H1 (cell line): Measurements from ENCODE around the gene ZBTB42. TPM values are rescaled to one million over a fixed set of nuclear protein-coding genes. Genes with fewer than 3 reads are reported as not detected.

Source experiments
- EZH2 ChIP-seq: fragments of 200-600 bp; sonication (generic); IDR thresholded peaks from 2 replicates; pipeline ENCODE4 v1.7.1; 2012; ENCODE audit warnings: low read depth, mild to moderate bottlenecking, moderate library complexity, low read length, inconsistent platforms; ENCODE audit not compliant: severe bottlenecking
- RAD21 ChIP-seq, 2 experiments: IDR thresholded peaks in 1 of 2; conservative IDR thresholded peaks in 1 of 2; 2 replicates each; pipeline ENCODE4 v1.6.1; 2011; ENCODE audit warnings: low read depth in 2 of 2, low read length in 2 of 2, improper control_type of control experiment in 1 of 2, inconsistent platforms in 1 of 2, mild to moderate bottlenecking in 1 of 2, moderate library complexity in 1 of 2
- polyA plus RNA-seq, 7 experiments: library from polyadenylated mRNA; depleted of rRNA in 3 of 7; stranded (reverse) in 5 of 7; unstranded in 2 of 7; fragments of >200 nt in 5 of 7; fragments of 200-250 nt in 2 of 7; gene quantifications; 1 replicate in 5 of 7; 2 replicates in 1 of 7; 4 replicates in 1 of 7; pipeline versions ENCODE4 v1.2.1 to v1.2.3, GENCODE V29; 2011 to 2013; ENCODE audit warnings: missing spikeins in 2 of 7, mixed read lengths in 2 of 7
- total RNA-seq: library from RNA; stranded (reverse); fragmentation: NEBNext Ultra II Directional; extraction: Animal tissue kit (Norgen Biotek cat#: 25700); gene quantifications from 2 replicates; pipeline ENCODE4 v1.2.1, GENCODE V29; 2021

The ZBTB42 gene
- total and polyA plus RNA-seq, 2 of the 8 experiments (the other 6 are each of a cell fraction or from before 2014, with no cell fraction given): 2.8 to 3.1 TPM

GRCh38 chr14:104824353-104824997 lies 23.6 kb downstream of the ZBTB42 start (continued):
- no peak for TF ChIP-seq RAD21 (IDR thresholded peaks at IDR 0.05 in 1 of 2, conservative IDR thresholded peaks at IDR 0.05 in 1 of 2; ENCODE audit: low read depth in 2 of 2, low read length in 2 of 2)
- no peak for TF ChIP-seq EZH2
